Measurements from ENCODE around the gene CGNL1.

CGNL1 gene

GRCh38 chr15:57458356-57458781, 82.1 kb downstream of the CGNL1 start:
- DNase-seq = no peak

GRCh38 chr15:57460208-57460816, 84.0 kb downstream of the CGNL1 start:
- DNase-seq = no peak

GRCh38 chr15:57461541-57461940, 85.2 kb downstream of the CGNL1 start:
- no peak for DNase-seq

- DNase-seq = no peak
Observed at GRCh38 chr15:57462381-57462780, 86.1 kb downstream of the CGNL1 start.

- DNase-seq = no peak
Observed at GRCh38 chr15:57463360-57463759, 87.1 kb downstream of the CGNL1 start.

- no peak for DNase-seq
Observed at GRCh38 chr15:57464480-57464879, 88.2 kb downstream of the CGNL1 start.

- no peak for DNase-seq
Observed at GRCh38 chr15:57468486-57468885, 92.2 kb downstream of the CGNL1 start.

- DNase-seq = no peak
Observed at GRCh38 chr15:57470543-57470942, 94.2 kb downstream of the CGNL1 start.

GRCh38 chr15:57472861-57473260, 96.6 kb downstream of the CGNL1 start:
- DNase-seq = no peak

GRCh38 chr15:57476533-57476975, 100.2 kb downstream of the CGNL1 start:
- no peak for DNase-seq

GRCh38 chr15:57477736-57478522, 101.6 kb downstream of the CGNL1 start:
- DNase-seq = no peak

GRCh38 chr15:57479005-57479404, 102.7 kb downstream of the CGNL1 start:
- no peak for DNase-seq

- no peak for DNase-seq
Observed at GRCh38 chr15:57481038-57481705, 104.9 kb downstream of the CGNL1 start.

GRCh38 chr15:57485869-57486268, 109.6 kb downstream of the CGNL1 start:
- DNase-seq = no peak

- no peak for DNase-seq
Observed at GRCh38 chr15:57486833-57487232, 110.5 kb downstream of the CGNL1 start.

- DNase-seq = no peak
Observed at GRCh38 chr15:57489122-57489521, 112.8 kb downstream of the CGNL1 start.

GRCh38 chr15:57493351-57493750, 117.0 kb downstream of the CGNL1 start:
- no peak for DNase-seq

- no peak for DNase-seq
Observed at GRCh38 chr15:57494581-57494980, 118.3 kb downstream of the CGNL1 start.

GRCh38 chr15:57495041-57495440, 118.7 kb downstream of the CGNL1 start:
- DNase-seq = peak in 1 of 2 experiments; percentile 3

GRCh38 chr15:57495554-57496165, 119.4 kb downstream of the CGNL1 start:
- no peak for DNase-seq

GRCh38 chr15:57496594-57496945, 120.3 kb downstream of the CGNL1 start:
- peak in 1 of 2 experiments; percentile 42 for DNase-seq

GRCh38 chr15:57496946-57497869, 120.9 kb downstream of the CGNL1 start:
- DNase-seq = peak; percentile 87 to 96

Data from NCI-H2081 (cell line).